H1 (cell line): Measurements from ENCODE around the gene LORICRIN.

Source experiments
- ASH2L ChIP-seq: fragments of 200-600, 300-600 bp; sonication (generic); IDR thresholded peaks from one replicate; pipeline ENCODE4 v1.7.1; 2017; ENCODE audit warnings: low read length
- CHD2 ChIP-seq: IDR thresholded peaks from 2 replicates; pipeline ENCODE4 v1.6.1; 2012; ENCODE audit warnings: low read length, improper control_type of control experiment
- EZH2 ChIP-seq: fragments of 200-600 bp; sonication (generic); IDR thresholded peaks from 2 replicates; pipeline ENCODE4 v1.7.1; 2012; ENCODE audit warnings: low read depth, mild to moderate bottlenecking, moderate library complexity, low read length, inconsistent platforms; ENCODE audit not compliant: severe bottlenecking
- HDAC6 ChIP-seq: IDR thresholded peaks from one replicate; pipeline ENCODE4 v1.7.1; 2012; ENCODE audit warnings: low read depth, mild to moderate bottlenecking, inconsistent platforms, low read length, moderate library complexity
- POLR2AphosphoS5 ChIP-seq: IDR thresholded peaks from 2 replicates; pipeline ENCODE4 v1.6.1; 2011; ENCODE audit warnings: low read depth, low read length
- TAF1 ChIP-seq: IDR thresholded peaks from 2 replicates; pipeline ENCODE4 v1.6.1; 2011; ENCODE audit warnings: mild to moderate bottlenecking, low read depth, low read length
- TBP ChIP-seq: IDR thresholded peaks from 2 replicates; pipeline ENCODE4 v1.6.1; 2011; ENCODE audit warnings: low read depth, low read length, improper control_type of control experiment
- TF ChIP-seq, protein P1 (sequence below), 3 experiments: IDR thresholded peaks; 1 replicate in 2 of 3; 2 replicates in 1 of 3; pipeline versions ENCODE4 v1.5.1 to v1.6.1; 2011; ENCODE audit warnings: low read length in 3 of 3, mild to moderate bottlenecking in 3 of 3, inconsistent platforms in 2 of 3, low read depth in 1 of 3, moderate library complexity in 1 of 3; ENCODE audit not compliant: insufficient read depth in 1 of 3; ENCODE audit errors: control extremely low read depth in 1 of 3

- TF ChIP-seq EZH2, result no peak
- TF ChIP-seq ASH2L, result no peak
- no peak for TF ChIP-seq TBP
- TF ChIP-seq, protein P1, sequence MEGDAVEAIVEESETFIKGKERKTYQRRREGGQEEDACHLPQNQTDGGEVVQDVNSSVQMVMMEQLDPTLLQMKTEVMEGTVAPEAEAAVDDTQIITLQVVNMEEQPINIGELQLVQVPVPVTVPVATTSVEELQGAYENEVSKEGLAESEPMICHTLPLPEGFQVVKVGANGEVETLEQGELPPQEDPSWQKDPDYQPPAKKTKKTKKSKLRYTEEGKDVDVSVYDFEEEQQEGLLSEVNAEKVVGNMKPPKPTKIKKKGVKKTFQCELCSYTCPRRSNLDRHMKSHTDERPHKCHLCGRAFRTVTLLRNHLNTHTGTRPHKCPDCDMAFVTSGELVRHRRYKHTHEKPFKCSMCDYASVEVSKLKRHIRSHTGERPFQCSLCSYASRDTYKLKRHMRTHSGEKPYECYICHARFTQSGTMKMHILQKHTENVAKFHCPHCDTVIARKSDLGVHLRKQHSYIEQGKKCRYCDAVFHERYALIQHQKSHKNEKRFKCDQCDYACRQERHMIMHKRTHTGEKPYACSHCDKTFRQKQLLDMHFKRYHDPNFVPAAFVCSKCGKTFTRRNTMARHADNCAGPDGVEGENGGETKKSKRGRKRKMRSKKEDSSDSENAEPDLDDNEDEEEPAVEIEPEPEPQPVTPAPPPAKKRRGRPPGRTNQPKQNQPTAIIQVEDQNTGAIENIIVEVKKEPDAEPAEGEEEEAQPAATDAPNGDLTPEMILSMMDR (IDR thresholded peaks at IDR 0.05; ENCODE audit: control extremely low read depth in 1 of 3, insufficient read depth in 1 of 3, low read depth in 1 of 3, low read length in 3 of 3), result no peak
- no peak for TF ChIP-seq CHD2
- no peak for TF ChIP-seq POLR2AphosphoS5
- TF ChIP-seq HDAC6, result no peak
- no peak for TF ChIP-seq TAF1
Measured at GRCh38 chr1:153306303-153307220, 47.1 kb downstream of the LORICRIN start.
